Common myeloid progenitor, CD34-positive (primary cell): Measurements from ENCODE around the gene DNAJC4.
A peak's percentile ranks its signal among the peaks of the same experiment; 100 is the strongest.

Experiments
- CTCF ChIA-PET: fragments of 350-600 bp; sonication (Branson Sonifier 250); formaldehyde crosslinking; loops from one replicate; lab custom pipeline; 2021; ENCODE audit warnings: antibody characterized with exemption; lab: Charles Lee
- POLR2A ChIA-PET: fragments of 350-600 bp; sonication (Branson Sonifier 250); formaldehyde crosslinking; loops from one replicate; lab custom pipeline; 2021; ENCODE audit warnings: antibody characterized with exemption; lab: Charles Lee
- DNase-seq, 3 donors: peaks; one replicate each; pipeline versions ENCODE4 v3.0.0 to v3.0.0-alpha.2; 2013
- H3K27ac ChIP-seq, 2 experiments: 1 replicate in 1 of 2; 2 replicates in 1 of 2; pipeline ENCODE4 v1.7.0; 2013; ENCODE audit warnings: inconsistent platforms in 2 of 2, low read length in 2 of 2, mild to moderate bottlenecking in 2 of 2, low read depth in 1 of 2, moderate library complexity in 1 of 2; ENCODE audit not compliant: severe bottlenecking in 2 of 2, insufficient read depth in 1 of 2, poor library complexity in 1 of 2
- H3K27me3 ChIP-seq, 5 experiments: replicated peaks in 2 of 5; 1 replicate in 3 of 5; 2 replicates in 2 of 5; pipeline versions ENCODE4 v1.6.1 to v1.7.0; 2013; ENCODE audit warnings: low read length in 4 of 5, mild to moderate bottlenecking in 2 of 5, moderate library complexity in 2 of 5, inconsistent platforms in 1 of 5; ENCODE audit not compliant: insufficient read depth in 5 of 5, control insufficient read depth in 4 of 5
- H3K36me3 ChIP-seq, 4 experiments: 1 replicate in 2 of 4; 2 replicates in 2 of 4; pipeline versions ENCODE4 v1.6.1 to v1.7.0; 2013; ENCODE audit warnings: low read length in 3 of 4, control low read depth in 1 of 4, mild to moderate bottlenecking in 1 of 4; ENCODE audit not compliant: control insufficient read depth in 4 of 4, insufficient read depth in 4 of 4
- H3K4me1 ChIP-seq, 4 experiments: 1 replicate in 3 of 4; 2 replicates in 1 of 4; pipeline versions ENCODE4 v1.6.1 to v1.7.1; 2013; ENCODE audit warnings: low read length in 3 of 4, mild to moderate bottlenecking in 3 of 4, control low read depth in 1 of 4, inconsistent platforms in 1 of 4, moderate library complexity in 1 of 4; ENCODE audit not compliant: control insufficient read depth in 4 of 4, insufficient read depth in 4 of 4; ENCODE audit errors: control extremely low read depth in 1 of 4
- H3K4me3 ChIP-seq, 7 experiments: 1 replicate in 4 of 7; 2 replicates in 3 of 7; pipeline versions ENCODE4 v1.5.1 to v1.7.0; 2013; ENCODE audit warnings: mild to moderate bottlenecking in 7 of 7, low read length in 6 of 7, moderate library complexity in 6 of 7, inconsistent platforms in 2 of 7, low read depth in 2 of 7, control low read depth in 1 of 7; ENCODE audit not compliant: insufficient read depth in 4 of 7, control insufficient read depth in 1 of 7; ENCODE audit errors: extremely low read depth in 1 of 7
- H3K9me3 ChIP-seq, 5 experiments: 1 replicate in 4 of 5; 2 replicates in 1 of 5; pipeline versions ENCODE4 v1.6.1 to v1.7.1; 2013; ENCODE audit warnings: low read length in 4 of 5, mild to moderate bottlenecking in 2 of 5, inconsistent platforms in 1 of 5, low read depth in 1 of 5, moderate library complexity in 1 of 5; ENCODE audit not compliant: control insufficient read depth in 4 of 5, insufficient read depth in 2 of 5; ENCODE audit errors: control extremely low read depth in 1 of 5
- WGBS: methylation state at CpG from one replicate; pipeline ENCODE4 v1.1.5; 2013; ENCODE audit not compliant: insufficient coverage; 5-methylcytosine and 5-hydroxymethylcytosine counted together

The DNAJC4 gene

DNA sequence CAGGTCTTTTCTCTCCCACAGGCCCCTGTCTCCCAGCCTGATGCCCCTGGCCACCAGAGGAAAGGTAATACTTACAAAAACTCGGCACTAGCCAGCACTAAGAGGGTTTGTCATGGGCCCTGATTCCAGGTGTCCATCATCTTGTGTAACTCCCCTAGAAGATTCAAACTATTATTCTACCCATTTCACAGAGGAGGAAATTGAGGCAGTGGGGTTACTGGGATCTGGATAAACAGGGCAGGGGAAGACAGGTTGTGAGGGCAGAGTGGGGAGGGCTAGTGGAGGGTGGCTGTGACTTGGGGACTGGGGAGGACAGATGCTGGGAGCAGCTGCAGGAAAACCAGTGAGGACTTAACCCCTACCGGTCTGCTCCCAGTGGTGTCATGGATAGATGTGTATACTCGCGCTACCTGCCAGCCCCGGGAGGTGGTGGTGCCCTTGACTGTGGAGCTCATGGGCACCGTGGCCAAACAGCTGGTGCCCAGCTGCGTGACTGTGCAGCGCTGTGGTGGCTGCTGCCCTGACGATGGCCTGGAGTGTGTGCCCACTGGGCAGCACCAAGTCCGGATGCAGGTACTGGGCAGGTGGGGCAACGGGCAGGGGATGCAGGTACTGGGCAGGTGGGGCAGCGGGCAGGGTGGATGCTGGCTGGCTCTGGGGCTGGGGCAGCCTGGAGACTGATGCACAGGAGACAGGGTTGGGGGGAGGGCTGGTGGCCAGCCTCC lies 5.3 kb downstream of the DNAJC4 start:
- peak overlapping the region in 1 of 2 experiments; percentile 58 for H3K27ac ChIP-seq
- ChIA-PET POLR2A (interaction anchor here (0.8 to 1.2 kb wide), 2 partner anchors 29 to 31 kb away, joined by 3 read pairs; partner anchors contain the start of gene FERMT3), CTCF (interaction anchor here (1.1 to 3.2 kb wide), 5 partner anchors 9 to 30 kb away, joined by 3 to 13 read pairs (median 6); partner anchors contain the start of gene FERMT3)
- peak overlapping the region in 6 of 7 experiments; percentile 35 to 84 (median 72) for H3K4me3 ChIP-seq
- H3K4me1 ChIP-seq, result peaks cover 2 to 42% (median 41%) of the 10 kb centered on the region in 4 experiments
- H3K27me3 ChIP-seq, result no peaks in the 10 kb centered on the region
- WGBS, result 95% methylated on average over 8 of the region's 12 CpGs
- H3K36me3 ChIP-seq, result peaks cover 0 to 17% (median 16%) of the 10 kb centered on the region in 4 experiments
- H3K9me3 ChIP-seq, result no peaks in the 10 kb centered on the region
- DNase-seq, result no peak

- no peak for DNase-seq
- ChIA-PET CTCF (interaction anchor here (1.6 to 2.8 kb wide), 3 partner anchors 10 to 32 kb away, joined by 6 to 15 read pairs (median 7); partner anchors contain the start of gene FERMT3), POLR2A (no interaction called here)
- Histone ChIP-seq H3K36me3 (peaks cover 0 to 19% (median 16%) of the 10 kb centered on the region in 4 experiments), H3K27me3 (no peaks in the 10 kb centered on the region), H3K27ac (no peak overlapping the region), H3K4me3 (no peak overlapping the region), H3K4me1 (peaks cover 2 to 42% (median 36%) of the 10 kb centered on the region in 4 experiments), H3K9me3 (no peaks in the 10 kb centered on the region)
- WGBS, result 100% methylated on average over 3 of the region's 12 CpGs
Observed at GRCh38 chr11:64237484-64237951, 7.2 kb downstream of the DNAJC4 start.

DNA sequence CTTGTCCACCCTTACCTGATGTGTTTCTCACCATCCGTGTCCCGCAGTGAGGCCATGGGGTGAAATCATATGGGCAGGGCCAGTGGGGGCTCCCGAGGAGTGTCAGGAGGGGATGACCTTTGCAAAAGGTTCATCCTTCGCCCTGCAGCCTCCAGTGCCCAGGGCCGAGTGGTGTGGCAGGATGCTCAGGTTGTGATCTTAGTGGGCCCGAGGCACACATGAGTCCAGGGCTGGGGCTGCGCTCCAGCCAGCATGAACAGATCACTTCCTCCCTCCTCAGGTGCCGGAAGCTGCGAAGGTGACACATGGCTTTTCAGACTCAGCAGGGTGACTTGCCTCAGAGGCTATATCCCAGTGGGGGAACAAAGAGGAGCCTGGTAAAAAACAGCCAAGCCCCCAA lies 7.7 kb downstream of the DNAJC4 start:
- ChIA-PET POLR2A (no interaction called here), CTCF (interaction anchor here (1.1 to 2.8 kb wide), 3 partner anchors 21 to 33 kb away, joined by 4 to 15 read pairs (median 7); partner anchors contain the start of gene FERMT3)
- no peak for DNase-seq
- H3K4me1 ChIP-seq, result peaks cover 4 to 47% (median 42%) of the 10 kb centered on the region in 4 experiments
- H3K27ac ChIP-seq, result no peak overlapping the region
- no peak overlapping the region for H3K4me3 ChIP-seq
- 97% methylated on average over 6 of the region's 9 CpGs for WGBS
- no peaks in the 10 kb centered on the region for H3K27me3 ChIP-seq
- no peaks in the 10 kb centered on the region for H3K9me3 ChIP-seq
- H3K36me3 ChIP-seq, result peaks cover 0 to 22% (median 16%) of the 10 kb centered on the region in 4 experiments

DNA sequence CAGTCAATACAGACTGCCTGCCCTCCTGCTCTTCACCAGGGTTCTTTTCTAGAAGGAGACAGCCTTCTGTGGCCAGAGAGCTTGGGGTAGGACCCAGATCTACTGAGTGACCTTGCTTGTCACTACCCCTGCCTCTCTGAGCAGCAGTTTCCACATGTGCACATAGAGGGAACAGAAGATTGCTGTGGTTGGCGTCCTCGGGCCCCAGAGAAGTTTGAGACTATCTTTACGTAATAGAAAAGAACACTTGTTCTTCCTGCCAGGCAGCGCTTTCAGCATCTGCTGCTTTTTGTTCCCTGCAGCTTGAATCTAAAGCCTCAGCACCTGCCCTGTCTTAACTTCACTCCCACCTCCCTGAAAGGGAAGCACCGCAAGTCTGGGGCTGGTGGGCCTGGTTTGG lies 8.7 kb downstream of the DNAJC4 start:
- CTCF ChIA-PET, result interaction anchor here (0.8 to 2.1 kb wide), 5 partner anchors 11 to 33 kb away, joined by 3 to 15 read pairs (median 4); partner anchors contain the start of gene FERMT3

DNA sequence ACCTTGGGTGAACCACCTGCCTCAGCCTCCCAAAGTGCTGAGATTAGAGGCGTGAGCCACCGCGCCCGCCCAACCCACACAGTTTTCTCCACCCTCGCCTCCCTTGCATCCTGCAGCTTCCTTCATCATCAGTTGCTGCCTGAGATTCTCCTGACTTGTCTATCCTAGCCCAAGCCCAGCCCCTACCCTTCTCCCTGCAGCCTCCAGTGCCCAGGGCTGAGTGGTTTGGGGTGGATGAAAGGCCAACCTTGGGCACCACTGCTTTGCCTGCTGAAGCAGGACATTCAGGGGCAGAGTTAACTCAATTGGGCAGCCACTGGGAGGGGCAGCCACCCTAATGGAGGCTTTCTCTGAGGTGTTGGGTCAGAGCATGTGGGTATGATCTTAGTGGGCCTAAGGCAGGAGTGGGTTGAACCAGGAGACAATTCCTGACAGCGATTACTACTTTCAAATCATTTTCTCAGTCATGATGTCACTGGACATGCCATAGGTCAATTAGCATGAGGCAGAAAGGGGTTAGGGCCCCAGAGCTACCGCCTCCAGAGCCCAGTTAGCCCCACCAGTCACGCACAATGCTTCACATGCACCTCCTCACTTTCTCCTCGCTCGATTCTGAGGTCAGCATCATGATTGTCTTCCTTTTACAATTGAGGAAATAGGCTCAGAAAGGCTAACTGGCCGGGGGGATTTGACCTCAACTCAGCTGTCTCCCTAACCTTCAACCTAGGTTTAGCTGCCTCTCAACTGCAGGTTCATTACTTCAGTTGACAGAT lies 9.5 kb downstream of the DNAJC4 start:
- peak overlapping the region; percentile 96 to 97 for H3K27ac ChIP-seq
- H3K9me3 ChIP-seq, result no peaks in the 10 kb centered on the region
- peaks cover 4 to 56% (median 49%) of the 10 kb centered on the region in 4 experiments for H3K4me1 ChIP-seq
- H3K4me3 ChIP-seq, result peak overlapping the region in 5 of 7 experiments; percentile 63 to 91 (median 85)
- no peaks in the 10 kb centered on the region for H3K27me3 ChIP-seq
- 77% methylated on average over 11 of the region's 11 CpGs for WGBS
- DNase-seq, result peak in 2 of 3 donors; percentile 59 to 68
- H3K36me3 ChIP-seq, result peaks cover 0 to 35% (median 28%) of the 10 kb centered on the region in 4 experiments
- ChIA-PET POLR2A (interaction anchor here (0.5 to 7.6 kb wide), 3 partner anchors 32 to 43 kb away, joined by 3 to 74 read pairs (median 4); partner anchors contain the start of gene FERMT3), CTCF (interaction anchor here (1.2 to 1.5 kb wide), 2 partner anchors 10 to 33 kb away, joined by 3 to 5 read pairs; partner anchors contain the start of gene FERMT3)

More for the DNA sequence above, 8.7 kb downstream of the DNAJC4 start:
- peaks cover 4 to 51% (median 44%) of the 10 kb centered on the region in 4 experiments for H3K4me1 ChIP-seq
- H3K27me3 ChIP-seq, result no peaks in the 10 kb centered on the region
- POLR2A ChIA-PET, result no interaction called here
- no peak for DNase-seq
- 95% methylated on average over 4 of the region's 5 CpGs for WGBS
- H3K4me3 ChIP-seq, result no peak overlapping the region
- H3K9me3 ChIP-seq, result no peaks in the 10 kb centered on the region
- peaks cover 0 to 31% (median 25%) of the 10 kb centered on the region in 4 experiments for H3K36me3 ChIP-seq
- H3K27ac ChIP-seq, result no peak overlapping the region

GRCh38 chr11:64240435-64241240 lies 10.3 kb downstream of the DNAJC4 start, which contains the start of gene FKBP2:
FKBP2 (plus strand) TSS chr11:64241095; CDS start chr11:64242388, 1,293 bp downstream.
- Histone ChIP-seq H3K27ac (peak within 1 kb of the TSS; percentile 96 to 97), H3K4me1 (peaks cover 4 to 56% (median 49%) of the 10 kb centered on the region in 4 experiments), H3K27me3 (no peaks in the 10 kb centered on the region), H3K9me3 (no peaks in the 10 kb centered on the region), H3K4me3 (peak within 1 kb of the TSS; percentile 69 to 91 (median 85)), H3K36me3 (peaks cover 0 to 37% (median 28%) of the 10 kb centered on the region in 4 experiments)
- ChIA-PET POLR2A (interaction anchor here (0.6 to 7.6 kb wide), 11 partner anchors 9 to 150 kb away, joined by 3 to 74 read pairs (median 3); partner anchors contain the start of genes DNAJC4, FERMT3, PRDX5 and TRMT112), CTCF (interaction anchor here (0.6 to 12.2 kb wide), 7 partner anchors 17 to 534 kb away, joined by 3 to 177 read pairs (median 4); partner anchors contain the start of gene FERMT3)
- DNase-seq, result peak; percentile 96 to 98 (median 98)
- WGBS, result 2% methylated on average over 46 of the region's 58 CpGs
